Measurements from ENCODE around the gene LIMK2. TPM values are rescaled to one million over a fixed set of nuclear protein-coding genes. Genes with fewer than 3 reads are reported as not detected.
"Not testable (repeated sequence)": the region's sequence is repeated elsewhere in the genome, so short reads cannot be mapped to it uniquely, and the experiment has no call there.

The LIMK2 gene
- total RNA-seq, 2 donors from 2014 or later: 88.0 to 109 TPM

GRCh38 chr22:31308181-31308580, 96.1 kb downstream of the LIMK2 start:
- H3K27me3 ChIP-seq: no peaks in the 10 kb centered on the region
- DNase-seq: no peak
- intact Hi-C loops (cut with DNase I): no loop called here
- H3K9me3 ChIP-seq: no peaks in the 10 kb centered on the region
- H3K4me3 ChIP-seq: no peak overlapping the region
- no peak overlapping the region for H3K27ac ChIP-seq
- TF ChIP-seq, protein P1, sequence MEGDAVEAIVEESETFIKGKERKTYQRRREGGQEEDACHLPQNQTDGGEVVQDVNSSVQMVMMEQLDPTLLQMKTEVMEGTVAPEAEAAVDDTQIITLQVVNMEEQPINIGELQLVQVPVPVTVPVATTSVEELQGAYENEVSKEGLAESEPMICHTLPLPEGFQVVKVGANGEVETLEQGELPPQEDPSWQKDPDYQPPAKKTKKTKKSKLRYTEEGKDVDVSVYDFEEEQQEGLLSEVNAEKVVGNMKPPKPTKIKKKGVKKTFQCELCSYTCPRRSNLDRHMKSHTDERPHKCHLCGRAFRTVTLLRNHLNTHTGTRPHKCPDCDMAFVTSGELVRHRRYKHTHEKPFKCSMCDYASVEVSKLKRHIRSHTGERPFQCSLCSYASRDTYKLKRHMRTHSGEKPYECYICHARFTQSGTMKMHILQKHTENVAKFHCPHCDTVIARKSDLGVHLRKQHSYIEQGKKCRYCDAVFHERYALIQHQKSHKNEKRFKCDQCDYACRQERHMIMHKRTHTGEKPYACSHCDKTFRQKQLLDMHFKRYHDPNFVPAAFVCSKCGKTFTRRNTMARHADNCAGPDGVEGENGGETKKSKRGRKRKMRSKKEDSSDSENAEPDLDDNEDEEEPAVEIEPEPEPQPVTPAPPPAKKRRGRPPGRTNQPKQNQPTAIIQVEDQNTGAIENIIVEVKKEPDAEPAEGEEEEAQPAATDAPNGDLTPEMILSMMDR (IDR thresholded peaks at IDR 0.05): no peak
- H3K9ac ChIP-seq (ENCODE audit: low read depth in 2 of 2, low read length in 2 of 2): no peak overlapping the region
- no peaks in the 10 kb centered on the region for H3K4me1 ChIP-seq
- no peaks in the 10 kb centered on the region for H3K36me3 ChIP-seq

- DNase-seq: peak; percentile 94
- H3K4me1 ChIP-seq: no peaks in the 10 kb centered on the region
- H3K27ac ChIP-seq: peak overlapping the region; percentile 38
- no peaks in the 10 kb centered on the region for H3K9me3 ChIP-seq
- H3K27me3 ChIP-seq: no peaks in the 10 kb centered on the region
- intact Hi-C loops (cut with DNase I): no loop called here
- TF ChIP-seq, protein P1 (IDR thresholded peaks at IDR 0.05): peak; percentile 90
- no peak overlapping the region for H3K4me3 ChIP-seq
- peak overlapping the region in 1 of 2 donors; percentile 62 for H3K9ac ChIP-seq (ENCODE audit: low read depth in 2 of 2, low read length in 2 of 2)
- no peaks in the 10 kb centered on the region for H3K36me3 ChIP-seq
Observed at GRCh38 chr22:31313366-31314147, 101.5 kb downstream of the LIMK2 start.

GRCh38 chr22:31314220-31314619, 102.1 kb downstream of the LIMK2 start:
- H3K4me3 ChIP-seq; H3K9ac ChIP-seq (ENCODE audit: low read depth in 2 of 2, low read length in 2 of 2); H3K36me3 ChIP-seq; intact Hi-C loops (cut with DNase I); H3K9me3 ChIP-seq; H3K27me3 ChIP-seq; H3K4me1 ChIP-seq; H3K27ac ChIP-seq; DNase-seq: not testable (repeated sequence)

GRCh38 chr22:31321421-31321820, 109.3 kb downstream of the LIMK2 start:
- no peak overlapping the region for H3K9ac ChIP-seq (ENCODE audit: low read depth in 2 of 2, low read length in 2 of 2)
- H3K9me3 ChIP-seq: no peaks in the 10 kb centered on the region
- no peaks in the 10 kb centered on the region for H3K4me1 ChIP-seq
- H3K4me3 ChIP-seq: no peak overlapping the region
- TF ChIP-seq, protein P1 (IDR thresholded peaks at IDR 0.05): no peak
- H3K27me3 ChIP-seq: no peaks in the 10 kb centered on the region
- H3K27ac ChIP-seq: no peak overlapping the region
- intact Hi-C loops (cut with DNase I): no loop called here
- no peak for DNase-seq
- H3K36me3 ChIP-seq: no peaks in the 10 kb centered on the region

GRCh38 chr22:31323578-31324550, 111.8 kb downstream of the LIMK2 start:
- intact Hi-C loops (cut with DNase I): no loop called here
- TF ChIP-seq, protein P1 (IDR thresholded peaks at IDR 0.05): no peak
- no peak for DNase-seq
- Histone ChIP-seq H3K27ac (no peak overlapping the region), H3K27me3 (no peaks in the 10 kb centered on the region), H3K9me3 (no peaks in the 10 kb centered on the region), H3K4me3 (no peak overlapping the region), H3K36me3 (no peaks in the 10 kb centered on the region), H3K4me1 (no peaks in the 10 kb centered on the region), H3K9ac (ENCODE audit: low read depth in 2 of 2, low read length in 2 of 2) (no peak overlapping the region)

Measured in colonic mucosa (tissue), 4 donors.